Body of pancreas (tissue), 4 donors: ENCODE results near the gene PHOX2A.

Experiments
- POLR2A ChIP-seq, 3 donors: fragments of 450-650 bp; IDR thresholded peaks; one replicate each; pipeline ENCODE4 v1.6.1; 2016; ENCODE audit warnings: antibody characterized with exemption in 3 of 3, mild to moderate bottlenecking in 2 of 3
- TF ChIP-seq, protein P1 (sequence below), 7 experiments: fragments of 450-650 bp in 4 of 7; fragments of 200-600 bp in 3 of 7; sonication (generic) in 3 of 7; IDR thresholded peaks; one replicate each; pipeline ENCODE4 v1.5.1; 2016 to 2019; ENCODE audit warnings: antibody characterized with exemption in 7 of 7

DNA sequence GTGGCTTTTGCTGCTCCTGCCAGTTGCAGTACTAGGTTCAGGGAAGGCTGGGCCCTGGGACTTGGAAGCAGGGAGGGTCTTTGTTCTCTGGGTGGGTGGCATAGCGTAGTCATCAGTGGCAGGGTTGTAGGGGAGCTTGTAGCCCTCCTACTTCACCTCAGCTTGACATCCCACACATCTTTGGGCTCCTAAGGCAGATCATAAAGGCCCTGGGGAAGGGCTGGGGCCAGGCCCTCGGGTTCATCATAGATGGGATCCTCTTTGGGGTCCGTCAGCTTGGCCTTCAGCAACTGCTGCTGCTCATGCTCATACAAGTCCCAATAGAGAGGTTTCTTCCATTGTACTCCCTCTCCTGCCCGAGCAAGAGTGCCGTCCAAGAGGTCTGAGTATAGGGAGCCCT lies 6.0 kb upstream of the PHOX2A start:
- TF ChIP-seq, protein P1, sequence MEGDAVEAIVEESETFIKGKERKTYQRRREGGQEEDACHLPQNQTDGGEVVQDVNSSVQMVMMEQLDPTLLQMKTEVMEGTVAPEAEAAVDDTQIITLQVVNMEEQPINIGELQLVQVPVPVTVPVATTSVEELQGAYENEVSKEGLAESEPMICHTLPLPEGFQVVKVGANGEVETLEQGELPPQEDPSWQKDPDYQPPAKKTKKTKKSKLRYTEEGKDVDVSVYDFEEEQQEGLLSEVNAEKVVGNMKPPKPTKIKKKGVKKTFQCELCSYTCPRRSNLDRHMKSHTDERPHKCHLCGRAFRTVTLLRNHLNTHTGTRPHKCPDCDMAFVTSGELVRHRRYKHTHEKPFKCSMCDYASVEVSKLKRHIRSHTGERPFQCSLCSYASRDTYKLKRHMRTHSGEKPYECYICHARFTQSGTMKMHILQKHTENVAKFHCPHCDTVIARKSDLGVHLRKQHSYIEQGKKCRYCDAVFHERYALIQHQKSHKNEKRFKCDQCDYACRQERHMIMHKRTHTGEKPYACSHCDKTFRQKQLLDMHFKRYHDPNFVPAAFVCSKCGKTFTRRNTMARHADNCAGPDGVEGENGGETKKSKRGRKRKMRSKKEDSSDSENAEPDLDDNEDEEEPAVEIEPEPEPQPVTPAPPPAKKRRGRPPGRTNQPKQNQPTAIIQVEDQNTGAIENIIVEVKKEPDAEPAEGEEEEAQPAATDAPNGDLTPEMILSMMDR (IDR thresholded peaks at IDR 0.05) = no peak
- no peak for TF ChIP-seq POLR2A (IDR thresholded peaks at IDR 0.05)
